ENCODE data around the gene ZNF710. TPM values are rescaled to one million over a fixed set of nuclear protein-coding genes. Genes with fewer than 3 reads are reported as not detected.
A peak's percentile ranks its signal among the peaks of the same experiment; 100 is the strongest.
"Not testable (repeated sequence)": the region's sequence is repeated elsewhere in the genome, so short reads cannot be mapped to it uniquely, and the experiment has no call there.

Gene ZNF710
- total RNA-seq, 1 donor from 2014 or later = 8.7 TPM

- peak in 1 of 2 donors; percentile 50 for DNase-seq (ENCODE audit: low read depth in 2 of 2)
Measured at GRCh38 chr15:90101130-90101968, 100.2 kb downstream of the ZNF710 start.

GRCh38 chr15:90101969-90102890 lies 101.1 kb downstream of the ZNF710 start, which contains the start of gene IDH2:
Gene IDH2, minus strand, starts transcription at chr15:90102468. Its CDS starts 78 bp downstream, at chr15:90102390.
- DNase-seq (ENCODE audit: low read depth in 2 of 2) = peak; percentile 46 to 86

GRCh38 chr15:90103701-90104329 lies 102.7 kb downstream of the ZNF710 start:
- no peak for DNase-seq (ENCODE audit: low read depth in 2 of 2)

GRCh38 chr15:90104551-90104950 lies 103.4 kb downstream of the ZNF710 start:
- DNase-seq (ENCODE audit: low read depth in 2 of 2) = no peak

GRCh38 chr15:90105521-90105920 lies 104.4 kb downstream of the ZNF710 start:
- no peak for DNase-seq (ENCODE audit: low read depth in 2 of 2)

GRCh38 chr15:90106522-90107117 lies 105.5 kb downstream of the ZNF710 start:
- DNase-seq (ENCODE audit: low read depth in 2 of 2) = peak in 1 of 2 donors; percentile 71

- DNase-seq (ENCODE audit: low read depth in 2 of 2) = not testable (repeated sequence)
Measured at GRCh38 chr15:90108038-90108437, 106.9 kb downstream of the ZNF710 start.

GRCh38 chr15:90109163-90109751 lies 108.1 kb downstream of the ZNF710 start:
- DNase-seq (ENCODE audit: low read depth in 2 of 2) = not testable (repeated sequence)

GRCh38 chr15:90113166-90113565 lies 112.0 kb downstream of the ZNF710 start:
- DNase-seq (ENCODE audit: low read depth in 2 of 2) = no peak

- no peak for DNase-seq (ENCODE audit: low read depth in 2 of 2)
Measured at GRCh38 chr15:90114451-90114901, 113.4 kb downstream of the ZNF710 start.

- DNase-seq (ENCODE audit: low read depth in 2 of 2) = no peak
Measured at GRCh38 chr15:90115783-90116182, 114.7 kb downstream of the ZNF710 start.

GRCh38 chr15:90119367-90119766 lies 118.2 kb downstream of the ZNF710 start:
- no peak for DNase-seq (ENCODE audit: low read depth in 2 of 2)

GRCh38 chr15:90121086-90121485 lies 120.0 kb downstream of the ZNF710 start:
- no peak for DNase-seq (ENCODE audit: low read depth in 2 of 2)

GRCh38 chr15:90124507-90124906 lies 123.4 kb downstream of the ZNF710 start:
- DNase-seq (ENCODE audit: low read depth in 2 of 2) = no peak

GRCh38 chr15:90126022-90126421 lies 124.9 kb downstream of the ZNF710 start:
- no peak for DNase-seq (ENCODE audit: low read depth in 2 of 2)

- DNase-seq (ENCODE audit: low read depth in 2 of 2) = no peak
Measured at GRCh38 chr15:90126596-90127435, 125.7 kb downstream of the ZNF710 start.

GRCh38 chr15:90130291-90130690 lies 129.2 kb downstream of the ZNF710 start:
- no peak for DNase-seq (ENCODE audit: low read depth in 2 of 2)

Data from dermis microvascular lymphatic vessel endothelial cell (primary cell).